ENCODE results near the gene APMAP.

GRCh38 chr20:24917797-24918578 lies 74.6 kb downstream of the APMAP start:
- TF ChIP-seq CTCF (IDR thresholded peaks at IDR 0.05): peak; percentile 37 to 79 (median 62)
- no peak for TF ChIP-seq POLR2A (IDR thresholded peaks at IDR 0.05)
- no peak for TF ChIP-seq POLR2AphosphoS5 (IDR thresholded peaks at IDR 0.05)
- no peak for TF ChIP-seq EP300 (IDR thresholded peaks at IDR 0.05)
